Measurements from ENCODE around the gene NEURL1.

Gene NEURL1

DNA sequence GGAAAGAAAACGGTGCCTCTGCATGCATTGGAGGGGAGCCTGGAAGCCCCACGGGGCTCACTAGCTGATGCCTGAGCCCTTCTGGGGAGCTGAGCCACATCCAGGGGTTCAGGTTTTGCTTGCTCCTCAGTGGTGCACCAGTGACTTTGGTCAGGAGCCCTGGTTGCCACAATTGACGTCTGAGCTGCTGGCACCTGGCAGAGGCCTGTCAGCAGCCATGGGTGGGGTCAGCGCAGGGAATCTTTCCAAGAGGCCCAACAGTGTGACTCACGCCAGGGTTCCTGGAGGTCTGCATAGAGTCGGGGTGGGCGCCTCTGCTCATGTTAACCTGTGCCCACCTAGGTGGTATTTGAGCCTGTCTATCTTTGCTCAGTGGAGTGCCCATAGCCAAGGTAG is 138.7 kb downstream of the NEURL1 start:
- TF ChIP-seq TAF1 (IDR thresholded peaks at IDR 0.05; ENCODE audit: borderline replicate concordance, insufficient read depth, low read length) (no peak), SIN3A (IDR thresholded peaks at IDR 0.05; ENCODE audit: borderline replicate concordance, insufficient read depth, low read length) (no peak), FOXP2 (optimal IDR thresholded peaks at IDR 0.05; ENCODE audit: borderline replicate concordance, extremely low read depth, extremely low read length, insufficient read depth) (no peak), POLR2AphosphoS5 (IDR thresholded peaks at IDR 0.05; ENCODE audit: low read depth, low read length) (no peak)
- TF ChIP-seq, protein P1, sequence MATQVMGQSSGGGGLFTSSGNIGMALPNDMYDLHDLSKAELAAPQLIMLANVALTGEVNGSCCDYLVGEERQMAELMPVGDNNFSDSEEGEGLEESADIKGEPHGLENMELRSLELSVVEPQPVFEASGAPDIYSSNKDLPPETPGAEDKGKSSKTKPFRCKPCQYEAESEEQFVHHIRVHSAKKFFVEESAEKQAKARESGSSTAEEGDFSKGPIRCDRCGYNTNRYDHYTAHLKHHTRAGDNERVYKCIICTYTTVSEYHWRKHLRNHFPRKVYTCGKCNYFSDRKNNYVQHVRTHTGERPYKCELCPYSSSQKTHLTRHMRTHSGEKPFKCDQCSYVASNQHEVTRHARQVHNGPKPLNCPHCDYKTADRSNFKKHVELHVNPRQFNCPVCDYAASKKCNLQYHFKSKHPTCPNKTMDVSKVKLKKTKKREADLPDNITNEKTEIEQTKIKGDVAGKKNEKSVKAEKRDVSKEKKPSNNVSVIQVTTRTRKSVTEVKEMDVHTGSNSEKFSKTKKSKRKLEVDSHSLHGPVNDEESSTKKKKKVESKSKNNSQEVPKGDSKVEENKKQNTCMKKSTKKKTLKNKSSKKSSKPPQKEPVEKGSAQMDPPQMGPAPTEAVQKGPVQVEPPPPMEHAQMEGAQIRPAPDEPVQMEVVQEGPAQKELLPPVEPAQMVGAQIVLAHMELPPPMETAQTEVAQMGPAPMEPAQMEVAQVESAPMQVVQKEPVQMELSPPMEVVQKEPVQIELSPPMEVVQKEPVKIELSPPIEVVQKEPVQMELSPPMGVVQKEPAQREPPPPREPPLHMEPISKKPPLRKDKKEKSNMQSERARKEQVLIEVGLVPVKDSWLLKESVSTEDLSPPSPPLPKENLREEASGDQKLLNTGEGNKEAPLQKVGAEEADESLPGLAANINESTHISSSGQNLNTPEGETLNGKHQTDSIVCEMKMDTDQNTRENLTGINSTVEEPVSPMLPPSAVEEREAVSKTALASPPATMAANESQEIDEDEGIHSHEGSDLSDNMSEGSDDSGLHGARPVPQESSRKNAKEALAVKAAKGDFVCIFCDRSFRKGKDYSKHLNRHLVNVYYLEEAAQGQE (IDR thresholded peaks at IDR 0.05; ENCODE audit: insufficient read depth in 1 of 2, low read depth in 2 of 2, low read length in 2 of 2): no peak

DNA sequence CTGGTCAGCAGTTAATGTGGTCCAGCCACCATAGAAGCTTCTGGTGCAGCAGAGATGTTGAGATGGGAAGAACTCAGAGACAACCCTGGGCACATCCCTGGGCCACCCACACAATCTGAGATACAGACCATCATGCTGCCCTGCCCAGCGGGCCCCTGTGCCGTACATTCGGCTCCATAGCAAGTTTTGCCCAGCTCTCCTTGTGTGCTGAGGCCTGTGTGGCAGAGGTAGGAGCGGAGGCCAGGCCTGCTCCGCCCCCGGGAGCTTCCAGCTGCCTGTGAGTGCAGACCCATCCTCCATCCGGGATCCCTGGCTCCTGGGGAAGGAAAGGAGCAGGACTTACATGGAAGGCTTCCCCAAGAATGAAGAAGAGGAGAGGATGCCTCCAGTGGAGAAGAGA is 140.3 kb downstream of the NEURL1 start:
- TF ChIP-seq SIN3A (IDR thresholded peaks at IDR 0.05; ENCODE audit: borderline replicate concordance, insufficient read depth, low read length) (no peak), POLR2AphosphoS5 (IDR thresholded peaks at IDR 0.05; ENCODE audit: low read depth, low read length) (no peak), FOXP2 (optimal IDR thresholded peaks at IDR 0.05; ENCODE audit: borderline replicate concordance, extremely low read depth, extremely low read length, insufficient read depth) (no peak), TAF1 (IDR thresholded peaks at IDR 0.05; ENCODE audit: borderline replicate concordance, insufficient read depth, low read length) (no peak)
- TF ChIP-seq, protein P1 (IDR thresholded peaks at IDR 0.05; ENCODE audit: insufficient read depth in 1 of 2, low read depth in 2 of 2, low read length in 2 of 2): no peak

DNA sequence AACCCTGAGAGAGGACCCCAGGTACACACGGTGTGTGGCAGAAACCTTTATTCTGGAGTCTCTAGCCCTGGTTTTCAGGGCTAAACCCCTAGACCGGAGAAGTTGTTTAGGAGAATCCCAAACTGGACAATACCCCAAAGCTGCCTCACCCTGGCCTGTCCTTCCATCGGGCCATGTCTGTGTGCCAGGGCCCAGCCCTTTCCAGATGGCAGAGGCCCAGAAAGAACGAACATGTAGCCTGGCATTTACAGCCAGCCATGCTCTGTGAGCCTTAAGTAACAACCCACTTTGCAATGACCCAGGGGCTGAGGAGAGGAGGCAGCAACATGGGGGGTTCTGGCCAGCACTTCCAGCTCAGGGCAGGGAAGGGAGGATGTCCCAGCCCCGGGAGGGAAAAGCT is 142.1 kb downstream of the NEURL1 start:
- TF ChIP-seq SIN3A (IDR thresholded peaks at IDR 0.05; ENCODE audit: borderline replicate concordance, insufficient read depth, low read length) (no peak), FOXP2 (optimal IDR thresholded peaks at IDR 0.05; ENCODE audit: borderline replicate concordance, extremely low read depth, extremely low read length, insufficient read depth) (no peak), TAF1 (IDR thresholded peaks at IDR 0.05; ENCODE audit: borderline replicate concordance, insufficient read depth, low read length) (no peak), POLR2AphosphoS5 (IDR thresholded peaks at IDR 0.05; ENCODE audit: low read depth, low read length) (no peak)
- TF ChIP-seq, protein P1 (IDR thresholded peaks at IDR 0.05; ENCODE audit: insufficient read depth in 1 of 2, low read depth in 2 of 2, low read length in 2 of 2): no peak

DNA sequence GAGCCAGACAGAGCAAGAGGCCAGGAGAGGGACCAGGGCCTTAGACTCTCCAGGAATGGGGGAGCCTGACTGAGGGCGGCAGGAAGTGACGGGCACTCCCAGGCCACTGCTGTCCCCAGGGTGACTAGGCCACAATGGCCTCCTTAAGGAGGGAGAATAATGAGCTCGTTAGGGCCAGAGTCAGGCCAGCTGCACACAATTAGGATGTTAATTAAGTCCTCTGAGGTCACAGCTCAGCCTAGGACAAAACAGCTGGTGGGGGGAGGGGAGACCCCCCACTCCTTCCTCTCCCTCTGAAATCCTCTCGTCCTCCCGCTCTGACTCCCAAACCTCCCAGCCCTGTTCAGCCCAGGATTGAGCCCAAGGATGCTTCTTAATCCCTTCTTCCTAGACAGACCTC is 143.0 kb downstream of the NEURL1 start:
- TF ChIP-seq SIN3A (IDR thresholded peaks at IDR 0.05; ENCODE audit: borderline replicate concordance, insufficient read depth, low read length): no peak
- no peak for TF ChIP-seq FOXP2 (optimal IDR thresholded peaks at IDR 0.05; ENCODE audit: borderline replicate concordance, extremely low read depth, extremely low read length, insufficient read depth)
- TF ChIP-seq, protein P1 (IDR thresholded peaks at IDR 0.05; ENCODE audit: insufficient read depth in 1 of 2, low read depth in 2 of 2, low read length in 2 of 2): no peak
- TF ChIP-seq POLR2AphosphoS5 (IDR thresholded peaks at IDR 0.05; ENCODE audit: low read depth, low read length): no peak
- TF ChIP-seq TAF1 (IDR thresholded peaks at IDR 0.05; ENCODE audit: borderline replicate concordance, insufficient read depth, low read length): no peak

DNA sequence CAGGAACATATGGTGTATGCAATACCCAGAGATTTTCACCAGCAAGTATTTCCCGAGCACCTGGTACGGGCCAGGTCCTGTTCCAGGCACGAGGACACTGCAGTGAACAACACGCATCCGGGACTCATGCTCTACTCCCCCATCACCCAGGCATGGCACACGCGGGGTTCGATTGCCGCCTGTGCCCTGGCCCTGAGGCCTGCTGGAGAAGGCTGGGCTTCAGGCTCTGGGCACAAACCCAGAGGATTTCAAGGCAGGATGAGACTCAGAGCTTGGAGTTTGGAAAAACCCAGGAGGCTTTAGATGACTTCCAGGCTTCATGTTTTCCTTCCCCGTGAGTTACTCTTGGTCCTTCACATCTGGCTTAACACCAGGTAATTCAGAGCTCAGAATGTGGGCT is 143.5 kb downstream of the NEURL1 start:
- TF ChIP-seq TAF1 (IDR thresholded peaks at IDR 0.05; ENCODE audit: borderline replicate concordance, insufficient read depth, low read length) (no peak), FOXP2 (optimal IDR thresholded peaks at IDR 0.05; ENCODE audit: borderline replicate concordance, extremely low read depth, extremely low read length, insufficient read depth) (no peak), SIN3A (IDR thresholded peaks at IDR 0.05; ENCODE audit: borderline replicate concordance, insufficient read depth, low read length) (no peak)
